ENCODE measurements around the gene SDK2. TPM values are rescaled to one million over a fixed set of nuclear protein-coding genes. Genes with fewer than 3 reads are reported as not detected.

SDK2 gene
- total and polyA plus RNA-seq, 9 donors = 0.40 to 5.4 (median 0.96) TPM

GRCh38 chr17:73340093-73340596 lies 304.1 kb downstream of the SDK2 start:
- peak in 1 of 5 donors; percentile 73 for DNase-seq
- intact Hi-C loops (cut with DNase I) = no loop called here

DNA sequence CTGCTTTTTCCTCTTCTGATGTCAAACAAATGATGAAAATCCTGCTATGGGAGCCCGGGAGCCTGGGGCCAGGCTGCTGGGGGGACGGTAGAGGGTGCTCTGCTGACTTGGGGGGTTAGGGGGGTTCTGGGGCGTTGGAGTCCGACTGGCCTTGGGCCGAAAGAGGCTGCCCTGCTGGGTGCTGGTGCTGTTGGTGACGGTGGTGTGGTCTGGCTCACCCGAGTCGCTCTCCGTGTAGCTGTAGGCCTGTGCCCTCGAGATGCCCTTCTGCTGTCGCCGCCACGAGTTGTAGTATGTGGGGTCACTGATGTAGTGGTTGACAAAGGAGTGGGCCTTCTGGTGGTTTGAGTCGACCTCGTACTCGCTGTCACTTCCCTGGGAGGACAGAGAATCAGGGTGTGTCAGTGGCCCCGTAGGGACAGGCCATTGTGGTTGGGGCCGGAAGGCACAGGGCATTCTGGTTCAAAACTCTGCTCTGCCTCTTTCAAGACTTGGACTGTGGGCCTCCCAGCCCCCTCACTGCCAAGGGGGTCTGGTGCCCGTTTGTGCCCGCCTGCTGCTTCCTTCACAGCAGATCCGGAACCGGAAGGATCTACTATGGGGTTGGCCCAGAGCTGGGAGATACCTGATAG lies 305.6 kb downstream of the SDK2 start:
- no peak for DNase-seq
- Histone ChIP-seq H3K4me3 (no peak overlapping the region), H3K27me3 (no peaks in the 10 kb centered on the region), H3K27ac (peak overlapping the region; percentile 35 to 70), H3K4me1 (ENCODE audit: insufficient read depth) (peaks cover 25% of the 10 kb centered on the region), H3K36me3 (no peaks in the 10 kb centered on the region), H3K9me3 (no peaks in the 10 kb centered on the region)
- WGBS, 3 donors = 67 to 79% (median 78%) methylated on average over 22 of the region's 22 CpGs
- TF ChIP-seq, protein P1, sequence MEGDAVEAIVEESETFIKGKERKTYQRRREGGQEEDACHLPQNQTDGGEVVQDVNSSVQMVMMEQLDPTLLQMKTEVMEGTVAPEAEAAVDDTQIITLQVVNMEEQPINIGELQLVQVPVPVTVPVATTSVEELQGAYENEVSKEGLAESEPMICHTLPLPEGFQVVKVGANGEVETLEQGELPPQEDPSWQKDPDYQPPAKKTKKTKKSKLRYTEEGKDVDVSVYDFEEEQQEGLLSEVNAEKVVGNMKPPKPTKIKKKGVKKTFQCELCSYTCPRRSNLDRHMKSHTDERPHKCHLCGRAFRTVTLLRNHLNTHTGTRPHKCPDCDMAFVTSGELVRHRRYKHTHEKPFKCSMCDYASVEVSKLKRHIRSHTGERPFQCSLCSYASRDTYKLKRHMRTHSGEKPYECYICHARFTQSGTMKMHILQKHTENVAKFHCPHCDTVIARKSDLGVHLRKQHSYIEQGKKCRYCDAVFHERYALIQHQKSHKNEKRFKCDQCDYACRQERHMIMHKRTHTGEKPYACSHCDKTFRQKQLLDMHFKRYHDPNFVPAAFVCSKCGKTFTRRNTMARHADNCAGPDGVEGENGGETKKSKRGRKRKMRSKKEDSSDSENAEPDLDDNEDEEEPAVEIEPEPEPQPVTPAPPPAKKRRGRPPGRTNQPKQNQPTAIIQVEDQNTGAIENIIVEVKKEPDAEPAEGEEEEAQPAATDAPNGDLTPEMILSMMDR (IDR thresholded peaks at IDR 0.05) = no peak
- TF ChIP-seq POLR2A (IDR thresholded peaks at IDR 0.05) (no peak), EP300 (IDR thresholded peaks at IDR 0.05) (no peak)
- intact Hi-C loops (cut with DNase I) = no loop called here

More at GRCh38 chr17:73340093-73340596, 304.1 kb downstream of the SDK2 start:
- H3K27ac ChIP-seq = no peak overlapping the region
- H3K36me3 ChIP-seq = no peaks in the 10 kb centered on the region
- peaks cover 25% of the 10 kb centered on the region for H3K4me1 ChIP-seq (ENCODE audit: insufficient read depth)
- H3K27me3 ChIP-seq = no peaks in the 10 kb centered on the region
- 61 to 73% (median 68%) methylated on average over 7 of the region's 7 CpGs for WGBS, 3 donors
- TF ChIP-seq, protein P1 (IDR thresholded peaks at IDR 0.05) = no peak
- TF ChIP-seq EP300 (IDR thresholded peaks at IDR 0.05) = no peak
- no peak for TF ChIP-seq POLR2A (IDR thresholded peaks at IDR 0.05)
- H3K9me3 ChIP-seq = no peaks in the 10 kb centered on the region
- H3K4me3 ChIP-seq = no peak overlapping the region

DNA sequence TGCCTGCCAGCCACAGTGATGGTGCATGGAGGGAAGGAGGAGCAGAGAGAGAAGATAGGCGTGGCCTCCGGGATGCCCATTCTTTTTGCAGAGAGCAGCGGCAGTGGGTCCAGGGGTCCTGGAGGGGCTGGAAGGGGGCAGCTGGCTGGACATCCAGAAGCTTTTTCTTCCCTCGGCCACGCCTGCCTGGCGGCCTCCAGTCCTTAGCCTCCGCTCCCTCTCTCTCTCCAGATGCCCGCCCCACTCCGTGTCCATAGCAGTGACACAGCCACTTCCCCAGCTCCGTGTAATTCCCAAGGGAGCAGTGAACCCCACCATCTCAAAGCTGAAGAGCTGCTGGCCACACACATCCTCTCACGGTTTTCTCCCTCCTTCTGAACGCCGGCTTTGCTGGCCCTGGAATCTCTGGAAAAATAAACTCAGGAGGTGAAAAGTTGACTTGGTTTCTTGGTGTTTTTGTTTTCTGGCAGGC lies 306.2 kb downstream of the SDK2 start:
- TF ChIP-seq, protein P1 (IDR thresholded peaks at IDR 0.05) = no peak
- Histone ChIP-seq H3K4me3 (peak overlapping the region; percentile 15), H3K36me3 (no peaks in the 10 kb centered on the region), H3K27me3 (no peaks in the 10 kb centered on the region), H3K4me1 (ENCODE audit: insufficient read depth) (peaks cover 24% of the 10 kb centered on the region), H3K27ac (peak overlapping the region; percentile 35 to 70), H3K9me3 (no peaks in the 10 kb centered on the region)
- intact Hi-C loops (cut with DNase I) = no loop called here
- peak; percentile 46 to 68 (median 59) for DNase-seq
- WGBS, 3 donors = 7 to 11% (median 10%) methylated on average over 13 of the region's 13 CpGs

DNA sequence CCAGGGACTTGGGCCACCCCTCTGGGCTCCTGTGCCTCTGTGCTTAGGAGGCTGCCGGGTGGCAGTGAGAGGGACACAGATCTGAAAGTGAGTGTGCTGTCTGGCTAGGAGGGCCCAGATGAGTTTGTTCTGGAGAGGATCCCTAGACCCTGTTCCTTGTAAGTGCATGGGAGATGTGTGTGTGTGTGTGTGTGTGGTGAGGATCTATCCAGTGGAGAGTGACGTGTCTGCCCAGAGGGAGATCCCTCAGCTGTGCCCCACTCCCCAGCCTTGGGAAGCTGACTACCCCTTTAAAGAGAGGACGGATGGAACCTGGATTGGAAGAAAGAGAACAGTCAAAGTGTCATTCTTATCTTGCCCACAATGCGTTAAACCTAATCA lies 306.9 kb downstream of the SDK2 start:
- Histone ChIP-seq H3K4me1 (ENCODE audit: insufficient read depth) (peaks cover 19% of the 10 kb centered on the region), H3K27me3 (no peaks in the 10 kb centered on the region), H3K36me3 (no peaks in the 10 kb centered on the region), H3K4me3 (no peak overlapping the region), H3K27ac (peak overlapping the region in 1 of 2 donors; percentile 70), H3K9me3 (no peaks in the 10 kb centered on the region)
- intact Hi-C loops (cut with DNase I) = no loop called here
- WGBS, 3 donors = 62 to 66% (median 66%) methylated on average over 4 of the region's 4 CpGs
- TF ChIP-seq EP300 (IDR thresholded peaks at IDR 0.05) = no peak
- TF ChIP-seq, protein P1 (IDR thresholded peaks at IDR 0.05) = no peak
- no peak for DNase-seq

Data from ovary (tissue), 9 donors.